NCI-H460 (cell line): ENCODE measurements around the gene CACNA1C. TPM values are rescaled to one million over a fixed set of nuclear protein-coding genes. Genes with fewer than 3 reads are reported as not detected.

ENCODE experiments used
- DNase-seq: peaks from one replicate; pipeline ENCODE4 v3.0.0-alpha.2; 2016; ENCODE audit warnings: low read depth; ENCODE audit errors: extremely low read depth
- total RNA-seq: library from RNA; depleted of rRNA; stranded (reverse); fragments of >200 nt; shearing (Covaris generic); gene quantifications from 2 replicates; pipeline ENCODE4 v1.2.3, GENCODE V29; 2014

The CACNA1C gene
- total RNA-seq, 1 experiment from 2014 or later, result 0.37 TPM

- DNase-seq, result no peak
These were observed 569.7 kb downstream of the CACNA1C start for GRCh38 chr12:2622460-2622859.

- no peak for DNase-seq
These were observed 570.7 kb downstream of the CACNA1C start for GRCh38 chr12:2623472-2623871.

GRCh38 chr12:2624543-2625288 is 571.9 kb downstream of the CACNA1C start:
- DNase-seq, result peak; percentile 32

DNA sequence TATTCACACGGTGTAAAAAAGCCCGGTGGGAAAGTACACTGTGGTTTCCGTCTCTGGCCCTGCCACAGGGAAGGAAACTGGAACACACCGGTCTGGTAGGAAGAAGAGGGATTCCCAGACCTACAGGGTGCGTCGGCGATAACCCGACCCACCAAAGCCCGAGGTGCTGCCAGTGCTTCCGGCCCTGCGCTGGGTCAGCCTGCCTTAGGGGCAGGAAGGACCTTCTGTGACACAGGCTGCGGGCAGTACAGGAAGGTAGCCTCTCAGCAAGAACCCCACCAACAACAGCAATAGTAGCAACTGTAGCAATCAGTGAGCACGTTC is 572.5 kb downstream of the CACNA1C start:
- DNase-seq, result no peak

DNA sequence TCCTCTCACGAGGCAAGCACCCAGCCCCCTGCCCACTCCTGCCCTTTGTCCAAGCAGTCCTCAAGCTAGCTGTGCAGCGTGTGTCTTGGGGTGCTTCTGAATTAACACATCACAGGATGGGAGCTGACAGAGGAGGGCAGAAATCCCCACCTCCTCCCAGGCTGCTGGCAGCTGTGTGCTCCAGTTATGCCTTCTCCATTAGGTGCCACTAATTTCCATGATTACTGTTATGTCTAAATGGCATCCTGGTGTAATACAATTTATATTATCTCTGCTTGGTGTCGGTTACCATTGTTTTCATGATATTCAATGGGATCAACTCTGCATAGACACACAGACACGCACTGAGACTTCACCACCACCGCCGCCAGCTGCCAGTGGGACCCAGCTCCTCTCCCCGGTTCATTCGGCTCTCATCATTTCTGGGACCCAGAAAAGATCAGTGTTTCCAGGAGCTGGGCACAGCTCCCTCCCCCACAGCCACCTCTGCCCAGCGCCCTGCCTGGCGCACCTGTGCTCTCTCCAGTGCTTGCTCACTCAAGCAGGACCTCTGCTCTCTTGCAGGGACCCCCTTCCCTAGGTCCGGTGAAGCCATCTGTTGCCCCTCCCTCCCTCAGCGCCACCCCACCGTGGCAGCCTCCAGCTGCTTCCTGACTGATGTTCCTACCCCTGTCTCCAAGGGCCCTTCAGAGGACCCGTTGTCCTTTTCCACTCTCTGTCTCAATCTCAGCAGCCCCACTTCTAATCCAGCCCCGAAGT is 574.5 kb downstream of the CACNA1C start:
- no peak for DNase-seq

DNA sequence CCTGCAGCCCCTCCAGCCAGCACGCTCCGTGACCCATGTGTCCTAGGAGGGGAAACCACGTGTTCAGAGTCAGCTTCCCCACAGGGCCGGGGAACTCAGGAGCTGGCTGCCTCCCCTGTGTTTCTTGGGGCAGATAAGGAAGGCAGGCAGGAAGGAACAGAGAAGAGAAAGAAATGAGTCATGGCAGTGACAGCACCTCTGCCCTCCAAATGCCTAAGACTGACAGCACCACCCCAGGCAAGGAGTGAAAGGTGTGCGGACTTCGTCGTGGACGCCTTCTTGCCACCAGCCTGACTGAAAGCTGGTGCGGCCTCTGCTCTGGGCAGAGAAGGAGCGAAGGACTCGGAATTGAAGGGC is 575.0 kb downstream of the CACNA1C start:
- DNase-seq, result no peak

DNA sequence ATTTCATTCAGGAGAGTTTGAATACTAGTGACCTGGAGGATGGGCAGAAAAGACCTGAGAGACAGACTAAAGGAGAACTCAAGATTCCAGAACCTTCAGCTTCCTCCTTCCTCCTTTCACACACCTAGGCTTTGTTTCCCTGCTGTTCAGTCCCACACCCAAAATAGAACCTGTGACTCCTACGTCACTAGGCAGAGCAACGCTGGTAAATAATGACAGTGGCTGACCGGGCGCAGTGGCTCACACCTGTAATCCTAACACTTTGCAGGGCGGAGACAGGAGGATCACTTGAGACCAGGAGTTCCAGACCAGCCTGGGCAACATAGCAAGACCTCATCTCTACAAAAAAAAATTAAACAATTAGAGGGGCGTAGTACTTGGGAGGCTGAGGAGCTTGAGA is 575.6 kb downstream of the CACNA1C start:
- no peak for DNase-seq

GRCh38 chr12:2629051-2629450 is 576.3 kb downstream of the CACNA1C start:
- no peak for DNase-seq

- DNase-seq, result no peak
These were observed 579.0 kb downstream of the CACNA1C start for GRCh38 chr12:2631653-2632350.

DNA sequence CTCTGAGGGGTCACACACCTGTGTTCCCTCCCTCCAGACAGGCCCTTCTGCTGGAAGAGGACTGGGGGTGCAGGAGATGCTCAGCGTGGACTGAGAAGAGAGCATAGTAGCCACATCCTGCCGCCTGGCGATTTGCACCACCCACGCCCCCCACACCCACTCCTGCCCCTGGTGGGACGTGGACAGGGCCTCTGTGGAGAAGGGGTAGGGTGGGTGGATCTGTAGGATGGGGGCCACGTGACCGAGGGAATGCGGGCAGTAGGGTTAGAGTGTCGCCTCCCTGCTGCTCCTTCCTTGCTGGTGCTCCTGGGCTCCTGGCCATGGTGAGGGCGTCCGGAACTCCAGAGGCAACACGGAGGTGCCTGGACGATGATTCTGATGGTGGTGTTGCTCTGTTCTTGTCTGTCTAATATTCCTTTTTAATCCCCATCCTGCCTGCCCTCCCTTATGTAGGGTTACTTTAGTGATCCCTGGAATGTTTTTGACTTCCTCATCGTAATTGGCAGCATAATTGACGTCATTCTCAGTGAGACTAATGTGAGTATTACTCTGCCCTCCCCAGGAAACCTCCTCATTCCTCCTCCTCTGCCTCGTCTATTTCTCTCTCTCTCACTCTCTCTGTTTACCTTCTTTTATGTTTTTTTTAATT is 580.5 kb downstream of the CACNA1C start:
- no peak for DNase-seq

GRCh38 chr12:2633825-2634200 is 581.0 kb downstream of the CACNA1C start:
- no peak for DNase-seq

DNA sequence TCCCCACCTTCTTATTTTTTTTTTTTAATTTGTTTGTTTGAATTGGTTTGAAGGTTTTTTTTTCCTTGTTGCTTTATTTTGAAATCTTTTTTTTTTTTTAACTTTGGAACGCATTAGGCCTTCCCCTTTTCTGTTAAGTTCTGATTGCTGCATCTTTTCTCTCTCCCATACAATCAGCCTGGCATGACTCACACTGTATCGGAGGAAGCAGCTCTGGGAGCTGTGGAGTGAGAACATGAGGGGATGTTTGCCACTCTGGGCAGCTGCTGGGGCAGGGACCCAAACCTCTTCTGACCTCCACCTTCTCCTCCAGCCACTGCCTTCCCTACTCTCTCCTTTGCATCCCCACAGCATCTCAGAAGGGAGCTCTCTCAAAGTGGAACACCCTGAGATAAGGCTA is 581.7 kb downstream of the CACNA1C start:
- DNase-seq, result no peak

GRCh38 chr12:2636741-2637340 is 584.1 kb downstream of the CACNA1C start:
- no peak for DNase-seq

DNA sequence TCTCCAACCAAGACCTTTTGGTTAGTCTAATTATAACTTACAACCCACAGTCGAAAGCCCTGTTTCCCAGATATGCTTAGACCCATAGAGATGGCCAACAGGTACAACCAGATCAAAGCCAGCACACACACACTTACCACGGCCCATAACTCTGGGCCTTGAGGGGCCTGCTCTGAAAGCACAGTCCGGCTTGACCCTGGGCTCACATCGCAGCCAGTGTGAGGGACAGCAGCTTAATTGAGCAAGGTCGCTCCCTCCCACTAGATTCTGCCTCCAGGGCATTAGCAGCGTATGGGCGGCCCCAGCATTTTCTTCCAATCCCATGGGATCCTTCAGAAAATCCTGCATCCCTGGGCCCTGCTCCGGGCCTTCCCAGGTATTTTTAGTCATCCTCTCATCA is 584.6 kb downstream of the CACNA1C start:
- DNase-seq, result no peak

- no peak for DNase-seq
These were observed 585.7 kb downstream of the CACNA1C start for GRCh38 chr12:2638273-2639019.

DNA sequence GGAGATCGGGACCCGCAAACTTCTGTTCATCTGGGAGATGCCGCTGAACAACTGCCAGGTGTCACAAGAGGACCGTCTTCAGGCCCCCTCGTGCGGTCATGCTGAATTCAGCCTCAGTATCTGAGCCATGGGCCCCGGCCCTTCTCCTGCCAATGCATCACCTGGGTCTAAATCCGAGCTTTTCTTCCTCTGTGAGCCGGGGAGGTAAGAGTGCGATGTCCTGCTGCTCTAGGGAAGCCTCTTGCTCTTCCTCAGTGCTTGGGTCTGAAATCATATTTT is 586.2 kb downstream of the CACNA1C start:
- DNase-seq, result no peak

- peak; percentile 15 for DNase-seq
These were observed 587.5 kb downstream of the CACNA1C start for GRCh38 chr12:2640281-2640680.

- peak; percentile 58 for DNase-seq
These were observed 587.9 kb downstream of the CACNA1C start for GRCh38 chr12:2640709-2641108.

GRCh38 chr12:2641207-2641606 is 588.4 kb downstream of the CACNA1C start:
- no peak for DNase-seq

GRCh38 chr12:2641761-2642160 is 589.0 kb downstream of the CACNA1C start:
- no peak for DNase-seq
